DOHH2 (cell line): ENCODE data around the gene DEAF1.

ENCODE experiments used
- H3F3A ChIP-seq: fragments of 200-600 bp; sonication (generic), shearing (Covaris generic); 2 replicates; pipeline ENCODE4 v1.6.0; 2016; ENCODE audit warnings: antibody characterized with exemption, mild to moderate bottlenecking; ENCODE audit not compliant: control insufficient read depth, insufficient read depth
- H3K27ac ChIP-seq: fragments of 200-600 bp; sonication (generic); 2 replicates; pipeline ENCODE4 v1.5.1; 2014; ENCODE audit warnings: low read depth, mild to moderate bottlenecking, low read length, moderate library complexity
- H3K27me3 ChIP-seq: fragments of 200-600 bp; sonication (generic); 2 replicates; pipeline ENCODE4 v1.6.1; 2014; ENCODE audit warnings: mild to moderate bottlenecking, low read length, mixed read lengths; ENCODE audit not compliant: control insufficient read depth
- H3K36me3 ChIP-seq: fragments of 200-600 bp; sonication (generic); 2 replicates; pipeline ENCODE4 v1.6.1; 2014; ENCODE audit warnings: mild to moderate bottlenecking, low read length, moderate library complexity, mixed read lengths; ENCODE audit not compliant: control insufficient read depth
- H3K4me1 ChIP-seq: fragments of 200-600 bp; sonication (generic); 2 replicates; pipeline ENCODE4 v1.6.1; 2014; ENCODE audit warnings: mild to moderate bottlenecking, low read length, mixed read lengths; ENCODE audit not compliant: control insufficient read depth
- H3K4me2 ChIP-seq: fragments of 200-600 bp; sonication (generic); 2 replicates; pipeline ENCODE4 v1.6.0; 2014; ENCODE audit warnings: mild to moderate bottlenecking, low read length, moderate library complexity
- H3K4me3 ChIP-seq: fragments of 200-600 bp; sonication (generic); 2 replicates; pipeline ENCODE4 v1.5.1; 2014; ENCODE audit warnings: mild to moderate bottlenecking, low read length, mixed read lengths
- H3K79me2 ChIP-seq: fragments of 200-600 bp; sonication (generic); 2 replicates; pipeline ENCODE4 v1.6.1; 2014; ENCODE audit warnings: mild to moderate bottlenecking, low read length, mixed read lengths; ENCODE audit not compliant: control insufficient read depth
- H3K9me2 ChIP-seq: fragments of 200-600 bp; sonication (generic); replicated peaks from 2 replicates; pipeline ENCODE4 v1.6.1; 2014; ENCODE audit warnings: mild to moderate bottlenecking, low read length, mixed read lengths; ENCODE audit not compliant: control insufficient read depth
- H3K9me3 ChIP-seq: fragments of 200-600 bp; sonication (generic); 2 replicates; pipeline ENCODE4 v1.6.1; 2014; ENCODE audit warnings: antibody characterized with exemption, low read length, mixed read lengths; ENCODE audit not compliant: control insufficient read depth, insufficient read depth
- H4K20me1 ChIP-seq: fragments of 200-600 bp; sonication (generic); 2 replicates; pipeline ENCODE4 v1.6.0; 2014; ENCODE audit warnings: low read depth, mild to moderate bottlenecking, antibody characterized with exemption, low read length, moderate library complexity; ENCODE audit not compliant: control insufficient read depth, insufficient read depth
- EZH2phosphoT487 ChIP-seq: fragments of 200-600 bp; sonication (generic); IDR thresholded peaks from 2 replicates; pipeline ENCODE4 v1.6.1; 2017; ENCODE audit warnings: borderline replicate concordance, mild to moderate bottlenecking, antibody characterized with exemption, low read length, moderate library complexity, mixed read lengths
- TF ChIP-seq, protein P1 (sequence below): fragments of 200-600 bp; sonication (generic); IDR thresholded peaks from one replicate; pipeline ENCODE4 v1.5.1; 2014; ENCODE audit warnings: antibody characterized with exemption, mild to moderate bottlenecking, low read depth, low read length; ENCODE audit not compliant: poor library complexity, severe bottlenecking

The DEAF1 gene

DNA sequence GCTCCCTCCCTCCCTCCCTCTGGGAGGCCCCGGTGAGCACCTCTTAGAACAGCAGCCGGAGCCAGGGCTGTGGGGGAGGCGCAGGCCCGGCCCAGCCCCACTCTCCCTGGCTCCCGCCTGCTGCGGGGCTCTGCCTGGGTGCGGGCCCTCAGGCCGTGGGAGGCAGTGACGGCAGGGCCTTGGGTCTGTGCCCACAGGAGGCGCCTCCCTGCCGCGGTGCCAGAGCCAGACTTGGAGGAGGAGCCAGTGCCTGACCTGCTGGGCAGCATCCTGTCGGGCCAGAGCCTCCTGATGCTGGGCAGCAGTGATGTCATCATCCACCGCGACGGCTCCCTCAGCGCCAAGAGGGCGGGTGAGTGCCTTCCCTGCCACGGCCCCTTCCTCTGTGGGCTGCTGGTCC is 88.8 kb downstream of the DEAF1 start:
- Histone ChIP-seq H3K79me2 (no peaks in the 10 kb centered on the region), H3K4me1 (no peaks in the 10 kb centered on the region), H4K20me1 (0 out of 2 replicates have a peak, but pooled peaks cover 2% of the 10 kb centered on the region)

DNA sequence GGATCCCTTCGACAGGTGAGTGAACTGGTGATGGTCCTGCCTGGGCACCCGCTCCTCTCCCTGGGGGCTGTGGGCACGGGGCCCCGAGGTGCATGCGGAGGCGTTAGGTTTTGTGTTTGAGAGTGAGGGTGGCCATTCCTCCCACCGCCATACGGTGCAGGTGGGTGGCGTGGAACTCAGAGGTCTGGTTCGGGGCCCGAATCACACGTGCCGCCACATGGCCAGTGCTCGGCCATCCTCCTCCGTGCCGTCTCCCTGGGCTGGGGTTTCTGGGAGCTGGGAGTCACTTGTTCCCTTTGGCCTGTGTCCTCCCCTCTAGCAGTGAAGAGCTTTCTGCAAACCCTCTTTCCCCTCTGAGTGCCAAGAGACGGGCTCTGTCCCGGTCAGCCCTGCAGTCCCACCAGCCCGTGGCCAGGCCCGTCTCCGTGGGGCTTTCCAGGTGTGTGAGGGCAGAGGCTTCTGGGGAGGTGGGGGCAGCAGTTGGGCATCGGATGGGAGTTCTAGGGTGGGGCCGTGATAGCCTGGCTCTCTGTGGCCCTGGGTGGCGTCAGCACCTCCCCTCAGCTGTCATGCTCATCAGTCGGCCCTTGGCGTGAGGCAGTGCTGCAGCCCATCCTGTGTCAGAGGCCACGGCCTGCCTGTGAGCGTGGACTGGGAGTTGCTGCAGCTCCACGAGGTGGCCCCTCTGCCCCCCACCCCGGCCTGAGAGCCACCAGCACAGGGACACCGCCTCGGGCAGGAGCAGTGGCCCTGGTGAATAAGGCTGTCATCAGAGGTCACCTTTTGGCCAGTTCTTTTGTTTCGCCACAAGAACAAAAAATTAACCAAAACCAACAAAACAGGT is 89.5 kb downstream of the DEAF1 start:
- Histone ChIP-seq H3F3A (no peaks in the 10 kb centered on the region), H3K4me2 (no peak overlapping the region), H4K20me1 (0 out of 2 replicates have a peak, but pooled peaks cover 2% of the 10 kb centered on the region)

More for the DNA sequence above, 88.8 kb downstream of the DEAF1 start:
- TF ChIP-seq EZH2phosphoT487, result no peak
- TF ChIP-seq, protein P1, sequence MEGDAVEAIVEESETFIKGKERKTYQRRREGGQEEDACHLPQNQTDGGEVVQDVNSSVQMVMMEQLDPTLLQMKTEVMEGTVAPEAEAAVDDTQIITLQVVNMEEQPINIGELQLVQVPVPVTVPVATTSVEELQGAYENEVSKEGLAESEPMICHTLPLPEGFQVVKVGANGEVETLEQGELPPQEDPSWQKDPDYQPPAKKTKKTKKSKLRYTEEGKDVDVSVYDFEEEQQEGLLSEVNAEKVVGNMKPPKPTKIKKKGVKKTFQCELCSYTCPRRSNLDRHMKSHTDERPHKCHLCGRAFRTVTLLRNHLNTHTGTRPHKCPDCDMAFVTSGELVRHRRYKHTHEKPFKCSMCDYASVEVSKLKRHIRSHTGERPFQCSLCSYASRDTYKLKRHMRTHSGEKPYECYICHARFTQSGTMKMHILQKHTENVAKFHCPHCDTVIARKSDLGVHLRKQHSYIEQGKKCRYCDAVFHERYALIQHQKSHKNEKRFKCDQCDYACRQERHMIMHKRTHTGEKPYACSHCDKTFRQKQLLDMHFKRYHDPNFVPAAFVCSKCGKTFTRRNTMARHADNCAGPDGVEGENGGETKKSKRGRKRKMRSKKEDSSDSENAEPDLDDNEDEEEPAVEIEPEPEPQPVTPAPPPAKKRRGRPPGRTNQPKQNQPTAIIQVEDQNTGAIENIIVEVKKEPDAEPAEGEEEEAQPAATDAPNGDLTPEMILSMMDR, result no peak
- no peak overlapping the region for H3K4me2 ChIP-seq
- H3K4me3 ChIP-seq, result no peak overlapping the region
- H3K36me3 ChIP-seq, result peaks cover 91% of the 10 kb centered on the region
- no peaks in the 10 kb centered on the region for H3K9me2 ChIP-seq
- H3K9me3 ChIP-seq, result no peaks in the 10 kb centered on the region
- no peak overlapping the region for H3K27ac ChIP-seq
- no peaks in the 10 kb centered on the region for H3K27me3 ChIP-seq
- no peaks in the 10 kb centered on the region for H3F3A ChIP-seq

DNA sequence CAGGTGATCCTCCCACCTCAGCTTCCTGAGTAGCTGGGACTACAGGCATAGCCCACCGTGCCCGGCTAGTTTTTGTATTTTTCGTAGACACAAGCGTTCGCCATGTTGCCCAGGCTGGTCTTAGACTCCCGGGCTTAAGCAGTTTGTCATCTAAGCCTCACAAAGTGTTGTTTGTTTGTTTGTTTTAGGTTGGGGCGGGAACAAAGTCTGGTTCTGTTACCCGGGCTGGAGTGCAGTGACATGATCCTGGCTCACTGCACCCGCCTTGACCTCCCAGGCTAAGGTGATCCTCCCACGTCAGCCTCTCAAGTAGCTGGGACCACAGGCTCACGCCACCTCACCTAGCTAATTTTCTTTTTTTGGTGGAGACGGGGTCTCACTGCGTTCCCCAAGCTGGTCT is 91.9 kb downstream of the DEAF1 start:
- Histone ChIP-seq H3K9me2 (no peaks in the 10 kb centered on the region), H3K27ac (no peak overlapping the region), H3K79me2 (no peaks in the 10 kb centered on the region; the same call in 1 of the 2 replicates), H3K9me3 (no peaks in the 10 kb centered on the region), H3K36me3 (peaks cover 85% of the 10 kb centered on the region), H3F3A (no peaks in the 10 kb centered on the region), H3K4me3 (no peak overlapping the region), H4K20me1 (0 out of 2 replicates have a peak, but pooled peaks cover 2% of the 10 kb centered on the region), H3K27me3 (no peaks in the 10 kb centered on the region), H3K4me1 (no peaks in the 10 kb centered on the region), H3K4me2 (no peak overlapping the region)
- TF ChIP-seq, protein P1, result no peak
- no peak for TF ChIP-seq EZH2phosphoT487

More for the DNA sequence above, 89.5 kb downstream of the DEAF1 start:
- H3K9me3 ChIP-seq, result no peaks in the 10 kb centered on the region
- H3K4me1 ChIP-seq, result no peaks in the 10 kb centered on the region
- H3K79me2 ChIP-seq, result no peaks in the 10 kb centered on the region
- peaks cover 89% of the 10 kb centered on the region for H3K36me3 ChIP-seq
- no peaks in the 10 kb centered on the region for H3K27me3 ChIP-seq
- H3K27ac ChIP-seq, result no peak overlapping the region
- H3K4me3 ChIP-seq, result no peak overlapping the region
- H3K9me2 ChIP-seq, result no peaks in the 10 kb centered on the region
- no peak for TF ChIP-seq EZH2phosphoT487
- TF ChIP-seq, protein P1, result no peak
